Left ventricle myocardium superior (tissue), 1 donor: Measurements from ENCODE around the gene ATP1B3. TPM values are rescaled to one million over a fixed set of nuclear protein-coding genes. Genes with fewer than 3 reads are reported as not detected.
A peak's percentile ranks its signal among the peaks of the same experiment; 100 is the strongest.
"Not testable (repeated sequence)": the region's sequence is repeated elsewhere in the genome, so short reads cannot be mapped to it uniquely, and the experiment has no call there.

Source experiments
- ATAC-seq: fragments of 200-7000 bp; cut with Tn5 transposase; one replicate; pipeline ENCODE4 v1.9.1; 2020; ENCODE audit warnings: mild to moderate bottlenecking, moderate library complexity
- DNase-seq: peaks from one replicate; pipeline ENCODE4 v3.0.0-alpha.2; 2020
- intact Hi-C: fragments of 100-400 bp; cut with micrococcal nuclease; formaldehyde crosslinking; loops from one replicate; pipeline ENCODE4 v1.11.0; 2022
- total RNA-seq: library from RNA; stranded (reverse); fragmentation: NEBNext Ultra II Directional; extraction: Animal tissue kit (Norgen Biotek cat#: 25700); gene quantifications from one replicate; pipeline ENCODE4 v1.2.1, GENCODE V29; 2021
- donor health status: DM: no; HTN: yes; CAD: no; lungs with severe emphysema.

ATP1B3 gene
- total RNA-seq, 1 donor from 2014 or later: 31.1 TPM

DNA sequence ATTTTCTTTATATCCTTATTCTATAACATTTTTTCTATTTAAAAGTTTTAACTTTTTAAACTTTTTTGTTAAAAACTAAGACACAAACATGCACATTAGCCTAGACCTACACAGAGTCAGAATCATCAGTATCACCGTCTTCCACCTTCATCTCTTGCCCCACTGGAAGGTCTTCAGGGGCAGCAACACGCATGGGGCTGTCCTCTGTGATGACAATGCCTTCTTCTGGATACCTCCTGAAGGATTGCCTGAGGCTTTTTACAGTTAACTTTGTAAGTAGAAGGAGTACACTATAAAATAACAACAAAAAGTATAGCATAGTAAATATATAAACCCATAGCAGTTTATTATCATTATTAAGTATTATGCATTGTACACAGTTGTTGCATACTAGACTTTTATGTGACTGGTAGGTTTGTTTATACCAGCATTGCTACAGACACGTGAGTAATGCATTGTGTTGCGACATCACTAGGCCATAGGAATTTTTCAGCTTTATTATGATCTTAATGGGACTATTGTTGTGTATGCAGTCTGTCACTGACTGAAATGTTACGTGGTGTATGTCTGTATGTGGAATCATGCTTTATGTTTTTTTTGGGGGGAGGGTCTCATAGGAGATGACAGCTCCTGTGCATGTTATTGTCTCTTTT is 18.2 kb downstream of the ATP1B3 start:
- ATAC-seq: no peak
- DNase-seq: no peak
- intact Hi-C loops: no loop called here

DNA sequence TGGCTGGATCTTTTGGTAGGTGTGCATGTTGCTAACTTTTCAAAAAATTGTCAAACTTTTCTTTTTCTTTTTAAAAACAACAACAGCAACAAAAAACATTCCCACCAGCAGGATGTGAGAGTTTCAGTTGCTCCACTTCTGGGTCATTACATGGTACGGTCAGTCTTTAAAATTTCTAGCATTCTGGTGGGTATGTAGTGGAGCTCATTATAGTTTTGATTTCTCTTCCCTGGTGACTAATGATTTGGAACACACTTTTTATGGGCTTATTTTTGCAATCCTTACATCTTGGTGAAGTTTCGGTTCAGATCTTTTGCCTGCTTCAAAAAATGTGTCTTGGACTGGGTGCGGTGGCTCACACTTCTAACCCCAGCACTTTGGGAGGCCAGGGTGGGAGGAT is 19.3 kb downstream of the ATP1B3 start:
- no peak for ATAC-seq
- DNase-seq: no peak
- intact Hi-C loops: no loop called here

DNA sequence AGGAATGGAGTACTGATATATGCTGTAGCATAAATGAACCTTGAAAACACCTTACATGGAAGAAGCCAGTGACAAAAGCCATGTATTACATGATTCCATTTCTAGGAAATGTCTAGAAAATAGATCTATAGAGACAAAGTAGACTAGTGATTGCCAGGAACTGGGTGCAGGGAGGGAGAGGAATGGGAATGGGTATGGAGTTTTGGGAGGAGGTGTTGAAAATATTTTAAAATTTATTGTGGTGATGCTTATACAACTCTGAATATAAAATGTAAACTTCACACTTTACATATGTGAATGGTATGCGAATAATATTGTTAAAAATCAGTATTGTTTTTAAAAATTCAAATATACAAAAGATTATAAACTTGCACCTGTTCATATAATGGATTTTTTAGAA is 22.5 kb downstream of the ATP1B3 start:
- intact Hi-C loops: no loop called here
- ATAC-seq (no peak), DNase-seq (no peak)

DNA sequence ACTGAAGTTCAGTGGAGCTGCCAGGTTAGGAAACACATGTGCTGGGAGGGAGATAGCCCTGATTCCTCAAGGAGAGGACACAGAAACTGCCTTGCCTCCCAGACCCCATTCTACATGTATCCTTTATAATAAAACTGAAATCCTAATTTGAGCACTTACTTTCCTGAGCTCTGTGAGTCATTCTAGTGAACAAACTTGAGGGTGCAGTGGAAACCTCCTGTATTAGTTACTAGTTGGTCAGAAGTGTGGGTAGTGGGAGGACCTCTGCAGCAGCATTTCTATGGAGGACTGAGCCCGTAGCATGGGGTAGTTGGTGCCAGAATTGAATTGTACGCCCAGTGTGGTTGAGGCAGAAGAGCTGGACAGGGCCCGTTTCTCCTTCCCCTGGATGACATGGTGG is 23.9 kb downstream of the ATP1B3 start:
- DNase-seq: no peak
- ATAC-seq: no peak
- intact Hi-C loops: no loop called here

DNA sequence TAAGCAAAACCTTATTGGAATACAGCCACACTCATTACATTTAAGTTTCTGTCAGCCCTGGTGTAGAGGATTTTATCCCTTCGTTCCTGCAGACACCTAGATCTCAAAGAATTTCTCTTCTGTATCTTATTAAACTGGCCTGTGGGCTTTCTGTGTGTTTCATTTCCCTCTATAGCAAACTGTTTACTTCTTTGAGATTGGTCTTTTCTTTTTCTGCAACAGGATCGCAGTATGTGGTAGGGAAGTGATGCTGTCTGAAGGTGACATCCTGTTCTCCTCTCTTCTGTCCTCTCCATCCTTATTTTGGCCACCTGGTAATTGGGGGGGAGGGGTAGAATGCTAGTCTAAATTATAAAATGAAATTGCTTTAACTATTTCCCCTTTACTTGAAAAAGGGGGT is 25.5 kb downstream of the ATP1B3 start:
- ATAC-seq: no peak
- intact Hi-C loops: no loop called here
- DNase-seq: no peak

DNA sequence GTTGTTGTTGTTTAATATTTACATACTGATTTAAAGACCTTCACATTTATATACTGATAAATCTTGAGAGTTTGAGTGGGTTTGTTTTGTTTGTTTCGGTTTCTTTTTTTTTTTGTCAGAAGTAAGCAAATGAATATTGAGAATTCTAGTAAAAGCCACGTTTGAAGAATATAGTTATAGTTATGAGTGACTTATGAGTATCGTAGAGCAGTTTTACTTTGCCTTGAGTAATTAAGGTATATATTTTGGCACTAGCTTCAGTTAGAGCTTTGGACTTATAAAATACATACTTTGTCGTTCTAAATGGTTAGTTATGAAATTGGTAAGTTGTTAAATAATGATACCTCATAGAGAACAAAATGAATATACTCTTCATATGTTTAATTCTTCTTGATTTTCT is 27.8 kb downstream of the ATP1B3 start:
- DNase-seq: no peak
- intact Hi-C loops: no loop called here
- ATAC-seq: no peak

DNA sequence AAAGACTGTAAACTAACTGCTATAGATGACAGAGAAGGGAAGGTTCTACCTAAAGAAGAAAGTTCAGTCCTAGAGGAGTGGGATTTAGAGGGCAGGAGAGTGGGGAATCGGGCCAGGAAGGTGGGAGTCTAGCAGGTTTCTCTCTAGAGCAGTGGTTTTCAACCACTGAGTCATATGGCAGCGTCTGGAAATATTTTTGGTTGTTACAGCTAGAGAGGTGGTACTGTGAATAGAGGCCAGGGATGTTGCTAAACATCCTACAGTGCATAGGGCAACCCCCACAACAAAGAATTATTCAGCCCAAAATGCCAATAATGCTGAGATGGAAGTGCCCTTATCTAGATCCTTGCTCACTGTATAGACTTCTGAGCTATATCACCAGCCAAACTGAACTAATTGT is 28.7 kb downstream of the ATP1B3 start:
- intact Hi-C loops: no loop called here

DNA sequence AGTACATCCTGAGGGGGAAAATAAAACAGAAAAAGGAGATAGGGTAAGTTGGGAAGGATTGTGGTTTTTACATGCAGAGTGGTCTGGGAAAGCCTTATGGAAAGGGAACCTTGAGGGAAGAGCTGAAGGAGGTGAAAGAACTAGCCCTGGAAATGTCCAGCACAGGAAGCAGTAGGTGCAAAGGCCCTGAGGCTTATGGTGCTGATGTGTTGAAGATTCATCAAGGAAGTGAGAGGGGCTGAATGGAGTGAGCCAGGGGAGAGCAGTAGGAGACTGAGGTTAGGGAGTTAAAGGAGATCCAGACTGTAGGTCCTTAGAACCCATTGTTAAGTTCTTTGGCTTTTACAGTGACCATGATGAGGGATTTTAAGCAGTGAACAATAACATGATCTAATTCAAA is 33.0 kb downstream of the ATP1B3 start:
- DNase-seq: no peak
- ATAC-seq: no peak
- intact Hi-C loops: no loop called here

More for the DNA sequence above, 28.7 kb downstream of the ATP1B3 start:
- DNase-seq (no peak), ATAC-seq (no peak)

DNA sequence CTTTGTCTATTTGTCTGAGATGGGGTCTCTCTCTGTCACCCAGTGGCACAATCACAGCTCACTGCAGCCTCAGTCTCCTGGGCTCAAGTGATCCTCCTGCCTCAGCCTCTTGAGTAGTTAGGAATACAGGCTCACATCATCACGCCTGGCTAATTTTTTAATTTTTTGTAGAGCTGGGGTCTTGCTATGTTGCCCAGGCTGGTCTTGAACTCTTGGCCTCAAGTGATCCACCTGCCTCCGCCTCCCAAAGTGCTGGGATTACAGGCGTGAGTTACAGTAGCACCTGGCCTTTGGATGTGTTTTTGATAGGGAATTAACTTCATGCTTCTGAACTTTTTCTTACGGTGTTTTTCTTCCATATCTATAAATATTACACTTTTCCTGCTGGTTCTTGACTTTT is 33.5 kb downstream of the ATP1B3 start:
- not testable (repeated sequence) for DNase-seq, ATAC-seq
- intact Hi-C loops: loop anchor here (5.0 kb wide), 1 partner anchor 168 kb away; no protein-coding TSS in a partner anchor

DNA sequence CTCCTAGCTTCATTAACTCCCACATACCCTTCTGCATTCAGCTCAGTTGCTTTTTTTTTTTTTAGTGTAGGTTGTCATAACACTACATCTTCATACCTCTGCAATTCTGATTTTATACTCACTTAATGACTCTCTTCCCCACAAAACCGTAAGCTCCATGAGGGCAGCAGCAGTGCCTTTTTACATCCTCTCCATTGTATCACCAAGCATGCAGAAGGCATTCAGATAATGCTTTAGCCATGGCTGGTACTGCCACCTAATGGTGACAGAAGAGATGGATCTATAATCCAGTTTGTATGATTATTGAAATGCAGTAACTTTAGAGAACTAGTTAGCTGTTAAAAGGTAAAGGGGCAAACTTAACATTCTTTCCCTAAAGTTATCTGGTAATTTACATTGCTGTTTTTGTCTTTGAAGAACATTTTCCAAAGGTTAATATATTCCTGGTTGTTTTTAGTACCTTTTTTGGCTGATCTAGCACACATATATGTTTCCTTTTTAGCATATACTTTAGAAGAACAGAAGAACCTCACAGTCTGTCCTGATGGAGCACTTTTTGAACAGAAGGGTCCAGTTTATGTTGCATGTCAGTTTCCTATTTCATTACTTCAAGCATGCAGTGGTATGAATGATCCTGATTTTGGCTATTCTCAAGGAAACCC is 36.8 kb downstream of the ATP1B3 start:
- intact Hi-C loops: loop anchor here (5.0 kb wide), 1 partner anchor 171 kb away; no protein-coding TSS in a partner anchor
- peak; percentile 66 for ATAC-seq

DNA sequence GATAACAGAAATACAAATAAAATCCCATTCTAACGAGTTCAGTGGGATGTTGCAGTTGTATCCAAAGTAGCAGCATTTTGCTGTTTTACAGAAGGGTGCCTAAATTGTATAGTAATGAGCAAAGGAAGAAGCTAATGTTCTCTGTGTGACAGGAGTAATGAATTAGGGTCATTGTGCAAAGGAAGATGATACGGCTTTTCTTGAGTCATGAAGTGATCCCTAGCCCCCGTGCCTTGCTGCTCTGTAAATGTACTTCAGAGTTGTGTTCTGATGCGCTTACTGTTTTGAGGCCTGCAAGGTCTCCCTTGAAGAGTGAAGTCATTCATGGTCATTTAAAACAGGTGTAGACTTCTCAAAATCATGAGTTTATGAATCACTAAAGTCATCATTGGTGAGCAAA is 37.9 kb downstream of the ATP1B3 start:
- ATAC-seq: no peak
- intact Hi-C loops: loop anchor here (5.0 kb wide), 1 partner anchor 172 kb away; no protein-coding TSS in a partner anchor
- DNase-seq: no peak

More for the DNA sequence above, 36.8 kb downstream of the ATP1B3 start:
- no peak for DNase-seq

DNA sequence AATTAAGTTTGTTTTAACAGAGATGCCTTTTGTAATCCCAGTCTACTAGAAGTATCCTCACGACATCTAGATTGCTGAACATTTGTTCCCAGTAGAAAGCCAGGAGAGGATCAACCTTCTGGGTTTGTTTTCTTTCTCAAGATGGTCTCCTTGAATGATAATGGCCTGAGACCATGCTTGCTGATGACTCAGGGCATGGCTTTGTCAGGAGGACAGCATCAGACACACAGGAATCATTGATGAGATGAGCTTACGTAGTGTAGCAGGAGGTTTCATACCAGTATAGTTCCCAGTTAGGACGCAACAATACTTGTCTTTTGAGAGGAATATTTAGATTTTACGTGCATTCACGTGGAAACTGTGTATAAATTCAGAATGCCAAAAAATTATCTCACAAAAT is 38.6 kb downstream of the ATP1B3 start:
- ATAC-seq: no peak
- intact Hi-C loops: no loop called here
- no peak for DNase-seq

DNA sequence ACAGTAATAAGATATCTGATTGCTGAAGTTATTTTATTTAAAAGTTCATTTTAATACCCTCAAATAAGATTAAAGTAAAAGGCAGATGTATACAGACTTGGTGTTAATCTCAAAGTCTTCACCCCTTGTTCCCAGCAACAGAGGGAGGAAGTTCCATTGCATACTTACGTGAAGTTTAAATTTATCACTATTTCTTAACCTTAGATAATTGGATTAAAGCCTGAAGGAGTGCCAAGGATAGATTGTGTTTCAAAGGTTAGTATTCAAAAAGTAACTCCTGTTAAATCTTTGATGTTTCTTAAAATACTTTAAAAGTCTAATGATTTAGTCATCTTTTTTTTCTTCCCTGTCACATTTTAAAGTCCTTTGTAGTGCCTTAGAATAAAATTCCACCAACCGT is 39.3 kb downstream of the ATP1B3 start:
- intact Hi-C loops: no loop called here
- ATAC-seq (no peak), DNase-seq (no peak)

DNA sequence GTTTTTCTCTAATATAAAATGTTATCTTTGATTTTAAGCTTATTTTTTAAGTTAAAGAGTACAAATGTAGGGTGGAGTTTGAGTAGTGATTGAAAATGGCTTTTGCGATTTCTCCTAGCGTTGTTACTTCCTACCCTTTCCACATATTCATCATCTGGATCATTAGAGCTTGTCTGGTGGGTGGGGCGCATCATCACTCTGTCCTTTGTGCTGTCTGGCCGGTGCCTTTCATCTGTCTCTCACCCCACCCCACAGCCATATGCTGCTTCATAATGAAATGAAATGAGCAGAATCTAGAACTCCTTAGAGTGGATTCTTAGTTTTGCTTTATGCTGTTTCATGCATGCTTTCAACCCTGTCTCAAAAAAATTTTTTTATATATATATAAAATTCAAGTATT is 44.3 kb downstream of the ATP1B3 start:
- intact Hi-C loops: no loop called here
- DNase-seq (no peak), ATAC-seq (no peak)

DNA sequence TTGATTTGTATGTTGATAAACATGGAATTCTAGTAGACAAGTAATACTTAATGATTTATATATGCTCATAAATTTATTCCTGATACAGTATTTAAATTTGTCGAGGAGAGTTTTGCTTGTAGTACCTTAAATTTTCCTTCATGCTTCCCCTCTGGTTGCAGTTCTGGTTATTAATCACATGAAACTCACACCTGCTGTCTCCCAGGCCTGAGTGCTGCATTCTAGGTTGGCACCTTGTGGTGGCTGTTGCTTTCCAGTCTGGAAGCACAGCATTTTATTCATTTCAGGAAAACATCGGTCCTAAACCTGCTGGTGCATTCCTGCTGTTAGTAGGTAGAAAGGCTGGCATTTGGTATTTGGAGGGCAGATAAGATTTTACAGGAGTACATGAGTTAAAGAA is 44.9 kb downstream of the ATP1B3 start:
- intact Hi-C loops: no loop called here
- ATAC-seq (no peak), DNase-seq (no peak)

DNA sequence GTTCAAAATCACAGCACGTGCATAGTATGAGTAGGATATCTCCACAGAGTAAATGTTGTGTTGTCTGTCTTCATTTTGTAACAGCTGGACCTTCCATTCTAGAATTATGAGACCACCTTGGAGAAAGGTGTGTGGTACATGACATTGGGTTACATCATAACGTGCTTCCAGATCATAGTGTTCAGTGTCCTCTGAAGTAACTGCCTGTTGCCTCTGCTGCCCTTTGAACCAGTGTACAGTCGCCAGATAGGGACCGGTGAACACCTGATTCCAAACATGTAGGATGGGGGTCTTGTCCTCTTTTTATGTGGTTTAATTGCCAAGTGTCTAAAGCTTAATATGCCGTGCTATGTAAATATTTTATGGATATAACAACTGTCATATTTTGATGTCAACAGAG is 49.2 kb downstream of the ATP1B3 start:
- ATAC-seq, DNase-seq, intact Hi-C loops: not testable (repeated sequence)

DNA sequence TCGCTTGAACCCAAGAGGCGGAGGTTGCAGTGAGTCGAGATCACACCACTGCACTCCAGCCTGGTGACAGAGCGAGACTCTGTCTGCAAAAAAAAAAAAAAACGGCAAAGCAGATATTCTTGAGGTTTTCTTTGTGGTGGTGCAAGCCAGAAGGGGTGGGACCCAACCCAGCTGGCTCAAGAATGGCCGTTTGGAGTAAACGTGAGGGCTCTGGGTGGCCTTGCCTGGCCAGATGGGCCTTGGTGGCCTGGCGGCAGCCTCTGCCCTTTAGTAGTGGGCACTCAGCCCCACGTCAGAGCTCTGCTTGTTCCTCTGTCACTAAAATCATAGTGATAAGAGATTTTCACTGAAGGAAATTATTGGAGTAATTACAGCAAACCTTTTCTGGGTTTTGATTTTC is 50.5 kb downstream of the ATP1B3 start:
- DNase-seq (no peak), ATAC-seq (no peak)
- intact Hi-C loops: no loop called here

DNA sequence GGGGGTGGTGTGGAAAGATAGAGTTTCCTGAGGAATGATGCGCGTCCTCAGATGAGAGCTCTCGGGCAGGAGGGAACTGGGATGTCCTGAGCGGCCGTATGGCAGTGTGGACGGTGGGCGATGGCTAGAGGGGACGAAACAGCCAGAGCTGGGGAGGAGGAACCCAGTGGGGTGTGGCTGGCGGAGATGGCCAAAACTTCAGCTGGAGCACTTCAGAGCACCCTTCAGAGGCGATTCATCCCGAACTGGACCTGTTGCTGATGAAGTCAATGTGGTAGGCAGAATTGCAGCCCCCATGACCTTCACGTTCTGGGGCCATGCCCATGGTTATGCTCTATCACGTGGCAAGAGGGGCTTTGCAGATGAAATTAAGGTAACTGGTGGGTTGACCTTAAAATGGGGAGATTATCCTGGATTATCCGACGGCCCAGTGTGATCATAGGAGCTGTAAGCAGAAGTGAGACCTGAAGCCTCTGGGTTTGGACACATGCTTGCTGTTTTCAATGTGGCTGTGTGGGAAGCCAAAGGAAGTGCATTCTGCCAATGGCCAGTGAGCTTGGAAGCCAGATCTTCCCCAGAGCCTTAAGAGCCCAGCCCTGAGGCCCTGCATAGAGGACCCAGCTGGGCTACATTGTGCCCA is 52.3 kb downstream of the ATP1B3 start:
- intact Hi-C loops: no loop called here
- DNase-seq (no peak), ATAC-seq (peak; percentile 27)

DNA sequence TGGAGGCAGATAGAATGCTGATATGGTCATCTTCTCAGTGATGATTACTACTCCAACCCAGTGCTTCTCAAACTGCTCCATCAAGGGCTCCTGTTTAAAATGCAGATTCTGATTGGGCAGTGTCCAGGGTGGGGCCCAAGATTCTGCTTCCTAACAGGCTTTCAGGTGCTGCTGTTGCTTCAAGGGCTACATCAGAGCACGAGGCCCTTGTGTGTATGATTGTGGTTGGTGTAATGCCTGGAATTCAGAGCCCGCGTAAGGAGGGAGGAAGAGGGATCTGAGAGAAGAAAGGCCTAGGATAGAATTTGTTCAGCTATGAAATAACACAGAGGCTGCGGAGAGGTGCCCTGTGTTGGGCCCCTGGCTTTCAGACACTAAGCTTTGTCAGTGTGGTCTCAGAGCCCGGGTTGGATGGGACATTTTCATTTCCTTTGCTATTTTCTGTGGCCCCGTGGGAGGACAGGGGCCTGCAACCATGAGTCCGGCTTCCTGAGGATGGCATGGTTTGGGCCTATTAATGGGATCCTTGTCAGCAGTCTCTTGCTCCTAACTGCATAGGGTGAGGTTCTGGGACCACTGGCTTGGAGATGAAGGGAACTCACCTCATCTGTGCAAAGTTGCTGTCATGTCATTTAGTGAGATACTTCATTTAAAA is 53.0 kb downstream of the ATP1B3 start:
- no peak for DNase-seq
- ATAC-seq: no peak
- intact Hi-C loops: no loop called here

DNA sequence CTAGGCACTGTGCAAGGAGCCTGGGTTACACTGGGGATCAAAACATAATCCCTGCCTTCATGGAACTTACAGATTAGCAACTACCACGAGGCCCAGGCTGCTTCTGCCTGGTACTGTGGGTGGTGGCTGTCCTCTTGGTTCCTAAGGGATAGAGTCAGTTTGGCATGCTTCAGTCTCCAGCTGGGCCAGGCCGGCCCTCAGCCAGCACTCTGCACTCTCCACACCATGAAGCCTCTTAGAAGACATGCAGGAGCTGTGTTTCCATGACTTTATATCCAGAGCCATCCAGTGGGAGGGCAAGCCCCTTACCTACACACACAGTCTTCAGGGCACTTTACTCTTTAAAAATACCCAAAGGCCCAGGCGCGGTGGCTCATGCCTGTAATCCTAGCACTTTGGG is 54.4 kb downstream of the ATP1B3 start:
- intact Hi-C loops: no loop called here
- ATAC-seq: no peak
- no peak for DNase-seq
